T-helper 17 cell (primary cell): ENCODE measurements around the gene SMYD2. TPM values are rescaled to one million over a fixed set of nuclear protein-coding genes. Genes with fewer than 3 reads are reported as not detected.

Source experiments
- ATAC-seq: fragments of 150-1000 bp; cut with Tn5 transposase; 2 replicates; pipeline ENCODE4 v1.10.0; 2021; ENCODE audit warnings: mild to moderate bottlenecking, moderate library complexity
- DNase-seq, 3 donors: peaks; one replicate each; pipeline versions ENCODE4 v3.0.0 to v3.0.0-alpha.2; 2020 to 2021
- H3K9me3 ChIP-seq: one replicate; pipeline ENCODE4 v1.7.0; 2013; ENCODE audit warnings: low read length, mild to moderate bottlenecking; ENCODE audit not compliant: control insufficient read depth, poor library complexity, severe bottlenecking
- H3K27ac Mint-ChIP-seq: one replicate; pipeline ENCODE4 v1.8.0; 2022; ENCODE audit warnings: mild to moderate bottlenecking, moderate library complexity, mixed read lengths
- H3K27me3 Mint-ChIP-seq: one replicate; pipeline ENCODE4 v1.8.0; 2022; ENCODE audit warnings: mixed read lengths
- H3K36me3 Mint-ChIP-seq: one replicate; pipeline ENCODE4 v1.8.0; 2022; ENCODE audit warnings: low read depth, mixed read lengths
- H3K4me1 Mint-ChIP-seq: one replicate; pipeline ENCODE4 v1.8.0; 2022; ENCODE audit warnings: mild to moderate bottlenecking, mixed read lengths
- H3K4me3 Mint-ChIP-seq: one replicate; pipeline ENCODE4 v1.8.0; 2022; ENCODE audit warnings: mild to moderate bottlenecking, moderate library complexity, mixed read lengths
- total RNA-seq, 4 donors: library from RNA in 2 of 4; stranded (reverse) in 2 of 4; gene quantifications; one replicate each; pipeline ENCODE4 v1.2.3 and lab custom pipeline; 2022 to 2026

Gene SMYD2
- total RNA-seq, 2 donors from 2014 or later, result 27.1 to 33.2 TPM

DNA sequence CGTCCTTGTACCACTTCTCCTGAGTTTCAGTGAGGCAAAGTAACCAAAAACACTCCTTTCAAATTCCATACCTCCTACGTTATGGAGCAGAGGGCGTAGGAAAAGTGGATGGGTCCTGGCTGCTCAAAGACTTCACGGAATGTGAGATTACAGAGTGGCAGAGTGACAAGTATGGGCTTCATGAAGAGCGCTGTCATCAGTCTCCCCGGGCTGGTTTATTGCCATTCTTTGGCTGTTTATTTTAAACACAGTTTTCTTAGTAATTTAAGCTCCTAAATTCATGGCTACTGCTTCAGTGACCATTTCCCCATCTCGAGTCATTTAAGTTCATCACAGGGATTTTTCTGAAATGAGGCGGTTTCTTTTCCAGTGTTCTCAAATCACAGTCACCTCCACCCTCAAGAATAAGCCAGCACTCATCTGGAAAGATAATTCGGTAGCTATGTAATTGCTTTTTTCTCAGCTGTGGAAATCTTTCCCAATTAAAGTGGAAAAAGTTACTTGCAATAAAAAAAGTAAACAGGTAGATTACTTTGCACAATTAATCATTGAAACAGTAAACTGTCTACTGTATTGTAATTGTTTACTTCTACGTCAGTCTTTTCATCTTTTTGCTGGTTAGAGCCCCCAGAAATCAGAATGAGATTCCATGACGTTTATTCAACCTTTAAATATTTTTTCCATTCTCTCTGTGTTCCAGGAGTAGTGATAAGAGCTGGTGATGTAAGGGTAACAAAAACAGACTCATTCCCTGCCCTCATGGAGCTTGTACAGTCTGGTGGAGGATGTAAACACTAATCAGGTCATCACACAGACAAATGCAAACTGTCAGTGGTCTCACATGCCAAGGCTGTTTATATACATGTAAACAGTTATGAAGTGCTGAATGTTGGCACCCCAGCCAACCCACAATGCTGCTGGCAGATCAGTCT lies 3.0 kb upstream of the SMYD2 start:
- DNase-seq (no peak), ATAC-seq (no peak)
- H3K36me3 Mint-ChIP-seq, result no peaks in the 10 kb centered on the region
- H3K9me3 ChIP-seq, result no peaks in the 10 kb centered on the region
- H3K4me3 Mint-ChIP-seq, result no peak overlapping the region
- peaks cover 26% of the 10 kb centered on the region for H3K4me1 Mint-ChIP-seq
- H3K27me3 Mint-ChIP-seq, result no peaks in the 10 kb centered on the region
- peak overlapping the region; percentile 60 for H3K27ac Mint-ChIP-seq

DNA sequence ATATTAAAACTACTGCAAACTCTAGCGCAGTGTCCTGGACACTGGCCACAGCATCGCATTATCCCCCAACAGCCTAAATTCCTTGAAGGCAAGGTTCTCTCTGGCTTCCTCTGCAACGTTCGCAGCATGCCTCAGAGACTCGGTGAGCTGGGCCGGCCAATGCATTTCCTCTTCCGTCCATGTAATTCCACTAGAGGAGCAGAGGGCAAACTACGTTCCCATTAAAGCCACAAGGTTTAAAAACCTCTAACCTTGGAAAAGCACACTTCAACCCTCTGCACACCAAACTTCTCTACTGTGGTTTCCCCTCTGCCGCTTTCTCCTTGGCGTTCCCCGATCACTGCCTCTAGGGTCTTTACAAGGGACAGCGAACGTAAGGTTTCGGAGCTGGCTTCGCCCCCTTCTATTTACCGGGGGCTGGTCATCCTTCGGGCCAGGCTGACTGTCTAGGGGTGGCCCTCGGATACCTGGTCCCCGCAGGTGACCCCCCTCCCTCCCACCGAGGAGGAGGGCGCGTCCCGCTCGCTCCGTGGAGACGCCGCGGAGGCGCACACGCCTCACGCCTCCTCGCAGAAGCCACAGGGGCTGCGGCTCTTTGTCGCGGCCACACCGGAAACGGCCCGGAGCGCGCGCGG lies 456 bp upstream of the SMYD2 start:
- DNase-seq (no peak), ATAC-seq (peak; percentile 59)
- H3K36me3 Mint-ChIP-seq, result no peaks in the 10 kb centered on the region
- H3K27ac Mint-ChIP-seq, result peak overlapping the region; percentile 27
- H3K27me3 Mint-ChIP-seq, result no peaks in the 10 kb centered on the region
- peak overlapping the region; percentile 95 for H3K4me3 Mint-ChIP-seq
- peaks cover 31% of the 10 kb centered on the region for H3K4me1 Mint-ChIP-seq
- no peaks in the 10 kb centered on the region for H3K9me3 ChIP-seq

DNA sequence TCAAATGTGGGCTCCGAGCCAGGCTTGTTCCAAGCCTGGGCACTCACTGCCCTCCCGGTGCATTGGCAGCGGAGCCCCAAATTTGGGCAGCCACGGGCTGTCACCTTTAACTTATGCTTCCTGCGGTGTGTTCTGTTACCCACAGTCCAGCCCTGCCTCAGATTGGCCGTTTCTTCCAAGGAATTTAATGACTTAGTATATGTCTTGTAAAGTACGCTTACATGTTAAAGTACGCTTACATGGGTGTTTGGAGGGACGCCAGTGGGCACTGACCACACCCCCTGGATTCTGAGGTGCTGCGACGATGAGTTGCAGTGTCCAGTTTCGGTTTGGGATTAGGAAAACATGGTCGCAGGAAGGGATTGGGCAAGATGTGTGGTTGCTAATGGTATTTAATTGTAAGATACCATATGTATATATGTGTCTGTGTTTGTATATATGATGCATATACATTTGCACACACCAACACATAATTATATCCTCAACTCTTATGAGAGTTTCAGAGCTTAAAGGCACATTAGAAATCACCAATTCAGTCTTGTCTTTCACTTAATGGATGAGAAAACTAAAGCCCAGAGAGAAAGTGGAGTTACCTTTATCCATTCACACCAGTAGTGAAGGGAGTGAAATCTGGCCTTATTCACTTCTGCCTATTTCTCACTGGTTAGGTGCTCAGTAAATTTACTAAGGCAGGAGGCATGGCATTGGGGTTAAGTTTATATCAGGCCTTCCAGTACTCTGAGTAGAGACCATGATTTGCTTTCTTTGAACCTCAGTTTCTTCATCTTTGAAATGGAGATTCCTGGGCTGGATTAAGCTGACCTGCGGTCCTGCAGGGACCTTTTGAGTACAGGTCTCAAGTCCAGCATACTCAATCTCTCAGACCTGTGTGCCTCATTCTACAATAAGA lies 1.0 kb downstream of the SMYD2 start:
- no peak overlapping the region for H3K27ac Mint-ChIP-seq
- ATAC-seq, result no peak
- peak overlapping the region; percentile 95 for H3K4me3 Mint-ChIP-seq
- H3K27me3 Mint-ChIP-seq, result no peaks in the 10 kb centered on the region
- H3K36me3 Mint-ChIP-seq, result no peaks in the 10 kb centered on the region
- no peaks in the 10 kb centered on the region for H3K9me3 ChIP-seq
- DNase-seq, result no peak
- H3K4me1 Mint-ChIP-seq, result peaks cover 31% of the 10 kb centered on the region

DNA sequence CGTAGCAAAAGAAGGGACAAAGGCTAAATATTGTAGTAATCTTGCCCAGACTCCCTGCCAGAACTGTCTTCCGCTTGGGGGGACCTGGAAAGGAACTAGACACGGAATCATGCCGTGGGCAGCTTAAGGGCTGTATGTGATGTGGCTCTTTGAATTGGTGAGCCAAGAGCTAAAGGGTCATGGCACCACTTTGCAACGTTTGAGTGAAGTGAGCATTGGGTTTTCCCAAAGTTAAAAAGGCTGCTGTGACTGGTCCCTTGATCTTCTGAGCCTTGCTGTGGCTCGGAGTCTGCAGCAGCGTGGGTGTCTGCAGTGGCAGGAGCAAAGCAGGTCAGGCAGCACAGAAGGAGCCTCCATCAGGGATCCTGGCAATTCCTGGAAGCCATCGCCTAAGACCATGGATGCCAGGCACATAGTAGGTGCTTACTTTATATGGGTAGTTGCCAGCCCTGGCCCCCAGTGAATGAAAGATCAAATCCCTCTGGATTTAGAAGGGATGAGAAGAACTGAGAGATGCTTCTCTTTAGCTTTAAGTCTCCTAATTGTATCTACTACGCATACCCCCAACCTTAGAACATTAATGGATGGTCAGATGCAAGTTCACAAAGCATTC lies 1.8 kb downstream of the SMYD2 start:
- peak overlapping the region; percentile 95 for H3K4me3 Mint-ChIP-seq
- peaks cover 29% of the 10 kb centered on the region for H3K4me1 Mint-ChIP-seq
- no peak overlapping the region for H3K27ac Mint-ChIP-seq
- H3K27me3 Mint-ChIP-seq, result no peaks in the 10 kb centered on the region
- ATAC-seq, result no peak
- DNase-seq, result no peak
- H3K36me3 Mint-ChIP-seq, result no peaks in the 10 kb centered on the region
- H3K9me3 ChIP-seq, result no peaks in the 10 kb centered on the region

DNA sequence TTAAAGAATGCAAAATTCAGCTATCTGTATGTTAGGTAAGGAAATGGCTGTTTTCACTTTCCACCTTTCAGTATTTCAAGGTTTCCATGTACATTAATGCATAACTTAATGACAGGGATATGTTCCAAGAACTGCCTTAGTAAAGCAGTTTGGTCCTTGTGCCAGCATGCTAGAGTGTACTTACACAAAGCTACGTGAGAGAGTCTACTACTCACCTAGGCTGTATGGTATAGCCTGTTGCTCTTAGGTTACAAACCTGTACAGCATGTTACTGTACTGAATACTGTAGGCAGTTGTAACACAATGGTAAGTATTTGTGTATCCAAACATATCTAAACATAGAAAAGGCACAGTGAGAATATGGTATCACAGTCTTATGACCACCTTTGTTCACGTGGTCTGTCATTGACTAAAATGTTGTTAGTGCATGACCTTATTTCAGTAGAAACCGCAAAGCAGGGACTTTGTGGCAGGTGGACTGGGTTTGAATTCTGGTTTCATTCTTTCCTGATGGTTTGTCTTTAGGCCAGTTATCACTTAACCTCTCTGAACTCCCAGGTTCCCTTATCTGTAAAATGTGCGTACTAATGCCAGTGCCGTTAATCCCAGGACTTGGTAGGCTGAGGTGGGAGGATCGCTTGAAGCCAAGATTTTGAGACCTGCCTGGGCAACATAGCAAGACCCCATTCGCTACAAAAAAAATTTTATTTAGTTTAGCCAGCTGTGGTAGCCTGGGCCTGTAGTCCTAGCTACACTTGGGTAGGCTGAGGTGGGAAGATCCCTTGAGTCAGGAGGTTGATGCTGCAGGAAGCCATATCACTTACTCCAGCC lies 4.9 kb downstream of the SMYD2 start:
- ATAC-seq (no peak), DNase-seq (no peak)
- Mint-ChIP-seq H3K4me1 (peaks cover 25% of the 10 kb centered on the region), H3K27ac (no peak overlapping the region), H3K27me3 (no peaks in the 10 kb centered on the region), H3K4me3 (no peak overlapping the region), H3K36me3 (peaks cover 3% of the 10 kb centered on the region)
- H3K9me3 ChIP-seq, result no peaks in the 10 kb centered on the region

DNA sequence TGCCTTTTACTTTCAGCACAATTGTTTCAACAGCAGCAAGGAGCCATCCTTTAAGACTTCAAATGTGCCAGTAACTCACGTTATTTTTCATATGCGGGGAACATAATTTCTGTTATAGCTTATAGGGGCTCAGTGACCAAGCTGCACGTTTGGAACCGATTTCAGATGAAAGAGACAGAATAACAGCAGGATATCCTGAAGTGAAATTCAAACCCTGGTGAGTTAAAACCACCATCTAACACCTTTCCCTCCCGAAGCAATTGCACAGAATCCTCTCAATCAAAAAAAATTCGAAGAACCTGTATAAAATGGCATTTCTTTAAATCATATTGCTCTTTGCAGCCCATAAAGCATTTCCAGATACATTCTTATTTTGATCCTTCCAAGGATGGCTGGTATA lies 6.9 kb downstream of the SMYD2 start:
- ATAC-seq, result no peak
- no peak for DNase-seq
- Mint-ChIP-seq H3K4me1 (peaks cover 24% of the 10 kb centered on the region), H3K27me3 (no peaks in the 10 kb centered on the region), H3K36me3 (peaks cover 8% of the 10 kb centered on the region), H3K27ac (no peak overlapping the region), H3K4me3 (no peak overlapping the region)
- no peaks in the 10 kb centered on the region for H3K9me3 ChIP-seq

DNA sequence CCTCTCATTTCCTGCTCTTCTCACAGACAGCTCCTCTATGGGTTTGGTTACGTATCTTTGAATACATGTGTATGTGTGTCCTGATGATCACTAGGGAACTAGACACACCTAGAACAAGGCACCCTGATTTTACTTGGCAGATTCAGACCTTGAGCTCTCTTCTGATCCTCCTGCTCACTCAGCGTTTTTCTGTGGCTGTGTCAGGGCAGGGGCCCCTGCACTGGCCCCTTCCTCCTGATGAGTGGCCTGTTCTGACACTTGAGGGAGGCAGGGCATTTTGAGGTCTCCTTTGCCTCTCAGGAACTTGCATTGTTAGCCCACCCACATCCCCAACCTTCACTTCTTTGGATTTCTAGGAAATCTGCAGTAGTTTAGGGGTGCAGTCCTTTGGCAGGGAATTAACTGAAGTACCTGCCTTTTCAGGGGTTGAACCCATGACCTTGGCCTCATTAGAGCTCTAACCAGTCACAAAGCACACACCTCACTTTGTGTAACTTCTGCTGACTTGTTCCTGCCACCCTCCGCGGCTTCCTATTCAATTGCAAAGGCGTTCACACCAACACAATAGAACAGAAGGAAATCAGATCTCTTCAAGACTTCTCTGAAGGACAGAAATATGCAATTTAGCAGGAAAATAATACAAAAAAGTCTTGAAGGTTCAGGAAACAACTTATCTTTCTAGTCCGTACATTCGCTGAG lies 8.8 kb downstream of the SMYD2 start:
- no peak for DNase-seq
- Mint-ChIP-seq H3K36me3 (peaks cover 8% of the 10 kb centered on the region), H3K27me3 (no peaks in the 10 kb centered on the region), H3K4me1 (peaks cover 23% of the 10 kb centered on the region), H3K27ac (no peak overlapping the region), H3K4me3 (no peak overlapping the region)
- ATAC-seq, result no peak
- H3K9me3 ChIP-seq, result no peaks in the 10 kb centered on the region

DNA sequence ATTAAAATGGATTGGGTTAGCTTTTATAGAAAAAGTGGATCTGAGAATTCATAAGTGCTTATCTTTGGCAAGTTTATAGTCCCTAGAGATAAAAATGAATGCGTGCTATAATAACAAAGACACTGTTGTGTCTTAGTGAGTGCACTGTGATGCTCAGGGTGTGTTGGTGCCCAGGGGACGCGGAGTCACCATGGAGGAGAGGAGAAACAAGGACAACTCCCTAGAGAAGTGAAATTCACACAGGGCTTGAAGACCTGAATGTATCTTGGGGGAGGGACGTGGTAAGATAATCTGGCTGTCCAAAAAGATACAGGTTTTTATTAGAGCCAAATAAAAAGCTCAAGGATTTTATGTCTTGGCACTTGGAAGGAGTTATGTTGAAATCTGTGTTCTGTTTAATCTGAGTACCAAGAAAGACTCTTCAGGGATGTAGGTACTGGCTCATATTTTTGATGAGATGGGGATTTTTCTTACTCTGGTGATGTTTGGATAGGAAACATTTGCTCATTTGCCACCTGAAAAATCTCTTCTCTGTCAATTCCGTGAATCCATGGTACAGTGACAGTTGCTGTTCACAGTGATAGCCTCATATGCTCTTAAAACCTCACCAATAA lies 9.6 kb downstream of the SMYD2 start:
- ATAC-seq (no peak), DNase-seq (no peak)
- Mint-ChIP-seq H3K36me3 (peaks cover 8% of the 10 kb centered on the region), H3K27ac (no peak overlapping the region), H3K4me3 (no peak overlapping the region), H3K4me1 (peaks cover 22% of the 10 kb centered on the region), H3K27me3 (no peaks in the 10 kb centered on the region)
- no peaks in the 10 kb centered on the region for H3K9me3 ChIP-seq

DNA sequence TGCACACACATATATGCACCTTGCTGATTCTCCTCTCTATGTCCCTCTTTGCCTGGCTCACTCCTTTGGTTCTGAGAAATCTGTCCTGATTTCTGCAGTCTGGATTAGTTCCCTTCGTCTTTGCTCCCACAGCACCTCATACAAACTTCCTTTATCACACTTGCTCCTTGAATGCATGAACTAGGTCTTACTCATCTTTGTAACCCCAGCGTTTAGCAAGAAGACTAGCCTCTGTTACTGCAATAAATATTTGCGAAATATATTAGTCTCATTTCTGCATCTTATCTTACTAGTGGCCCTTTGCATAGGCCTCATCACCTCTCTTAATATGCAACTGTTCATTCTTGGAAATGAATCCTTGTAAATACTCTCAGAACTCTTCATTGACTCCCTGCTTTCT lies 11.4 kb downstream of the SMYD2 start:
- Mint-ChIP-seq H3K27ac (no peak overlapping the region), H3K4me1 (peaks cover 29% of the 10 kb centered on the region), H3K4me3 (no peak overlapping the region), H3K27me3 (no peaks in the 10 kb centered on the region), H3K36me3 (peaks cover 8% of the 10 kb centered on the region)
- no peaks in the 10 kb centered on the region for H3K9me3 ChIP-seq
- ATAC-seq (no peak), DNase-seq (no peak)

DNA sequence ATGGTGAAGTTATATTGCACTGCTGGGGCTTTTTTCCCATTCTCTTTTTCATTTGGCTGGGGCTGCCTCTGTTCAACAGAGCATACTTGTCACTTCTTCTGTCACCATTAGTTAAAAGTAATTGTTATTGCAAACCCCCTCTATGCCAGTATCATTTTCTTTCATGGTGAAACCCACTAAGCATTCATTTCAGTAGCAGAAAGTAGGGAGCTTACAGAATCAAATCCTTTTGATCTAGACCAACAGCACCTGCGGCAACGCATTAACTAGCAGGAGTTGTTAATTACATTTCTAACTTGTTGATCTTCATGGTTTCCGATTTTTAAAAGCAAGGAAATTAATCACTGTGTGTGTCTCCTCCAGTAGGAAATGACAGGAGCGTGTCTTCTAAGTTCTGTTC lies 15.0 kb downstream of the SMYD2 start:
- H3K27me3 Mint-ChIP-seq, result no peaks in the 10 kb centered on the region
- H3K4me1 Mint-ChIP-seq, result peaks cover 34% of the 10 kb centered on the region
- H3K9me3 ChIP-seq, result no peaks in the 10 kb centered on the region
- H3K4me3 Mint-ChIP-seq, result no peak overlapping the region
- DNase-seq (no peak), ATAC-seq (no peak)
- peak overlapping the region; percentile 57 for H3K27ac Mint-ChIP-seq
- H3K36me3 Mint-ChIP-seq, result peaks cover 5% of the 10 kb centered on the region

DNA sequence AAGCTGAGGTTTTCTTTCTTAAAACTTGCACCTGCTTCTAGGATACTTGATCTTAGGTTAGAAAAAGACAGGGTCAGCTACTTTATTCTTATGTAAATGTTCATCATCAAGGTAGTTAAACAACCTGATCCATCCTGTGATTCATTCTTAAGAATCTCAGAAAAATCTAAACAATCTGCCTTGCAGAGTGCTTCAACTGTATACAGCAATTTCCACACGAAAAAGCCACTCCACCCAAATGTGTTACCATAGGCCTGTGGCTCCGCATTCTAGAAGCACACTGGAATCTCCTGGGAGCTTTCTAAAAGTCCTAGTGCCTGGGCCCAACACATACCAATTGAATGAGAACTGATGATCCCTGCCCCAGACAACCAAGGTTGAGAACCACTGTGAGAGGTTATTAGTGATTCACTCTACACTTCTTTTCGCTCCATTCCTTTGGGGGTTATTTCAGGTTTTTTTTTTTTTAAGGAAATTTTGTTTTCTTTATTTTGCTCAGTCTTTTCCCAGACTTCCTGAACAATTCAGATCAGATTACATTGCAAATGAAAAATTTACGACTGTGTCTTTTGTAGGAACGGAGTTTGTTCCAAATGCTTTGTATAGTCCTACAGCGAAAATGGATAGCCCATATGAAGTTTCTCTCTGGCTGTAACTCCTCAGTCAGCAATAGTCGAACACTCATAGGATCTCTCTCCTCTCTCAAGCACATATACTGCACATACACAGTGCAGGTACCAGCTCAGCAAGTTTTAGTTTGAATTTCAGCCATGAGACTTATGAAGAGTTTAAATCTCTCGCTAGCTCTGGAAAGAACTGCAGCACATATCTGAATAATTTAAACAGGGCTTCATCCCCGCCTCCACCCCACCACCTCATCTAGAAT lies 16.1 kb downstream of the SMYD2 start:
- peaks cover 34% of the 10 kb centered on the region for H3K4me1 Mint-ChIP-seq
- H3K36me3 Mint-ChIP-seq, result peaks cover 5% of the 10 kb centered on the region
- ATAC-seq, result no peak
- no peak overlapping the region for H3K4me3 Mint-ChIP-seq
- no peak for DNase-seq
- no peaks in the 10 kb centered on the region for H3K9me3 ChIP-seq
- no peaks in the 10 kb centered on the region for H3K27me3 Mint-ChIP-seq
- H3K27ac Mint-ChIP-seq, result peak overlapping the region; percentile 57
